ENCODE data around the gene FSTL4.

- TF ChIP-seq CTCF (IDR thresholded peaks at IDR 0.05) = no peak
- TF ChIP-seq POLR2A (IDR thresholded peaks at IDR 0.05) = no peak
Measured at GRCh38 chr5:133618141-133618540, 5.8 kb upstream of the FSTL4 start.

Data from uterus (tissue), 2 donors.